Hepatocyte (in vitro differentiated cells): Measurements from ENCODE around the gene ZFP36L2. TPM values are rescaled to one million over a fixed set of nuclear protein-coding genes. Genes with fewer than 3 reads are reported as not detected.

ENCODE experiments used
- DNase-seq: peaks from one replicate; pipeline ENCODE4 v3.0.0-alpha.2; 2016; ENCODE audit warnings: low spot score
- H2AFZ ChIP-seq: fragments of 200-600 bp; sonication (generic); 2 replicates; pipeline ENCODE4 v1.6.0; 2016; ENCODE audit warnings: antibody characterized with exemption, mild to moderate bottlenecking
- H3K27ac ChIP-seq: fragments of 200-600 bp; sonication (generic); 2 replicates; pipeline ENCODE4 v1.5.1; 2016; ENCODE audit warnings: mild to moderate bottlenecking
- H3K27me3 ChIP-seq: fragments of 200-600 bp; sonication (generic); 2 replicates; pipeline ENCODE4 v1.6.1; 2016
- H3K36me3 ChIP-seq: fragments of 200-600 bp; sonication (generic); replicated peaks from 2 replicates; pipeline ENCODE4 v1.5.1; 2016; ENCODE audit warnings: low read depth; ENCODE audit not compliant: insufficient read depth
- H3K4me1 ChIP-seq: fragments of 200-600 bp; sonication (generic); 2 replicates; pipeline ENCODE4 v1.5.1; 2016; ENCODE audit warnings: mild to moderate bottlenecking, moderate library complexity; ENCODE audit not compliant: insufficient read depth
- H3K4me2 ChIP-seq: fragments of 200-600 bp; sonication (generic); 2 replicates; pipeline ENCODE4 v1.6.0; 2016
- H3K4me3 ChIP-seq: fragments of 200-600 bp; sonication (generic); 2 replicates; pipeline ENCODE4 v1.5.1; 2016; ENCODE audit warnings: mild to moderate bottlenecking
- H3K79me2 ChIP-seq: fragments of 200-600 bp; sonication (generic); 2 replicates; pipeline ENCODE4 v1.6.0; 2017; ENCODE audit warnings: mild to moderate bottlenecking
- H3K9me2 ChIP-seq: fragments of 200-600 bp; sonication (generic); replicated peaks from 2 replicates; pipeline ENCODE4 v1.6.0; 2017; ENCODE audit warnings: mild to moderate bottlenecking; ENCODE audit not compliant: insufficient read depth
- H3K9me3 ChIP-seq: fragments of 200-600 bp; sonication (generic); 2 replicates; pipeline ENCODE4 v1.5.1; 2016; ENCODE audit warnings: low read depth, mild to moderate bottlenecking
- H4K20me1 ChIP-seq: fragments of 200-600 bp; sonication (generic); 2 replicates; pipeline ENCODE4 v1.6.0; 2016; ENCODE audit warnings: mild to moderate bottlenecking; ENCODE audit not compliant: insufficient read depth, poor library complexity, severe bottlenecking
- CTCF ChIP-seq: fragments of 200-600 bp; sonication (generic); IDR thresholded peaks from 2 replicates; pipeline ENCODE4 v1.5.1; 2016; ENCODE audit warnings: antibody characterized with exemption, mild to moderate bottlenecking; ENCODE audit not compliant: poor library complexity
- EZH2 ChIP-seq: fragments of 200-600 bp; sonication (generic); IDR thresholded peaks from 2 replicates; pipeline ENCODE4 v1.6.1; 2016; ENCODE audit warnings: antibody characterized with exemption, mild to moderate bottlenecking, borderline replicate concordance
- EZH2phosphoT487 ChIP-seq: fragments of 200-600 bp; sonication (generic); IDR thresholded peaks from one replicate; pipeline ENCODE4 v1.6.1; 2018; ENCODE audit warnings: antibody characterized with exemption, mild to moderate bottlenecking, low read depth, moderate library complexity; ENCODE audit not compliant: unreplicated experiment, severe bottlenecking
- WGBS: methylation state at CpG from one replicate; pipeline ENCODE4 v1.1.6; 2016; ENCODE audit warnings: low lambda C conversion rate; ENCODE audit errors: missing lambda C conversion rate; 5-methylcytosine and 5-hydroxymethylcytosine counted together
- polyA plus RNA-seq: library from polyadenylated mRNA; unstranded; fragments of >200 nt; fragmentation: Nextera tagmentation; extraction: Ambion mirVana; gene quantifications from 2 replicates; pipeline ENCODE4 v1.2.1, GENCODE V29; 2016
- total RNA-seq: library from RNA; depleted of rRNA; stranded (reverse); fragments of >200 nt; gene quantifications from 2 replicates; pipeline ENCODE4 v1.2.3, GENCODE V29; 2014

Gene ZFP36L2
- total and polyA plus RNA-seq, 2 experiments from 2014 or later: 85.1 to 285 TPM

GRCh38 chr2:43246641-43247040, 20.2 kb upstream of the ZFP36L2 start:
- no peak for TF ChIP-seq CTCF
- no peak for TF ChIP-seq EZH2
- TF ChIP-seq EZH2phosphoT487: no peak
- Histone ChIP-seq H3K36me3 (no peaks in the 10 kb centered on the region), H4K20me1 (no peaks in the 10 kb centered on the region), H3K79me2 (no peaks in the 10 kb centered on the region), H3K27me3 (no peaks in the 10 kb centered on the region), H3K4me1 (peaks cover 12% of the 10 kb centered on the region), H2AFZ (no peak overlapping the region), H3K9me3 (no peaks in the 10 kb centered on the region), H3K4me3 (no peak overlapping the region), H3K27ac (no peak overlapping the region), H3K9me2 (no peaks in the 10 kb centered on the region), H3K4me2 (no peak overlapping the region)
- no peak for DNase-seq
- 86% methylated on average over 3 of the region's 3 CpGs for WGBS

- Histone ChIP-seq H3K4me2 (no peak overlapping the region), H2AFZ (no peak overlapping the region), H3K9me2 (no peaks in the 10 kb centered on the region), H4K20me1 (no peaks in the 10 kb centered on the region), H3K79me2 (no peaks in the 10 kb centered on the region), H3K9me3 (no peaks in the 10 kb centered on the region), H3K27me3 (no peaks in the 10 kb centered on the region), H3K4me3 (no peak overlapping the region), H3K36me3 (no peaks in the 10 kb centered on the region), H3K27ac (no peak overlapping the region), H3K4me1 (no peaks in the 10 kb centered on the region)
- 96% methylated on average over 10 of the region's 10 CpGs for WGBS
- no peak for DNase-seq
- TF ChIP-seq EZH2 (no peak), CTCF (no peak), EZH2phosphoT487 (no peak)
These were observed 15.2 kb upstream of the ZFP36L2 start for GRCh38 chr2:43241558-43241957.

DNA sequence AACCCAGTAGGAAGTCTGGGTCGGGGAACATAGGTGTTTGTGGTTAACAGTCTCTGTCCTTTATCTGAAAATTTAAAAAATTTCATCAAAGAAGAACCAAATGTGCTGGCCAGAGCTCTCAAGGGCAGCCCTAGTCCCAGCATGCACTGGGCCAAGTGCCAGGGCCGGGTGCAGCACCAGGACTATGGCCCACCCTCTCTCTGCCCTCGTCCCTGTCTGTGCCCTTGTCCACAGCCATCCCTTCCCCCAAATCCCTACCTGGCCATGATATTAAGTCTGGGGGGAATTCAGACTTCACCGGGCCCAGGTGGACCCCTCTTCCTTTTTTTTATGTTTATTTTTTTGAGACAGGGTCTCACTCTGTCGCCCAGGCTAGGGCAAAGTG, 14.4 kb upstream of the ZFP36L2 start:
- 90% methylated on average over 5 of the region's 5 CpGs for WGBS
- Histone ChIP-seq H3K36me3 (no peaks in the 10 kb centered on the region), H3K4me3 (no peak overlapping the region), H3K27me3 (no peaks in the 10 kb centered on the region), H3K9me3 (no peaks in the 10 kb centered on the region), H3K27ac (no peak overlapping the region), H3K9me2 (no peaks in the 10 kb centered on the region), H3K4me2 (no peak overlapping the region), H3K4me1 (no peaks in the 10 kb centered on the region), H2AFZ (no peak overlapping the region), H4K20me1 (no peaks in the 10 kb centered on the region), H3K79me2 (no peaks in the 10 kb centered on the region)
- TF ChIP-seq CTCF (no peak), EZH2phosphoT487 (no peak), EZH2 (no peak)
- no peak for DNase-seq
